Nephron progenitor cell (in vitro differentiated cells): ENCODE measurements around the gene APLNR.
A peak's percentile ranks its signal among the peaks of the same experiment; 100 is the strongest.

ENCODE experiments used
- DNase-seq: peaks from one replicate; pipeline ENCODE4 v3.0.0; 2021
- H3K27ac Mint-ChIP-seq: 2 replicates; pipeline ENCODE4 v1.8.0; 2021; ENCODE audit warnings: mild to moderate bottlenecking, moderate library complexity, mixed read lengths
- H3K27me3 Mint-ChIP-seq: 2 replicates; pipeline ENCODE4 v1.8.0; 2021; ENCODE audit warnings: mild to moderate bottlenecking, low read depth, mixed read lengths; ENCODE audit not compliant: poor library complexity
- H3K36me3 Mint-ChIP-seq: 2 replicates; pipeline ENCODE4 v1.8.0; 2021; ENCODE audit warnings: low read depth, mixed read lengths
- H3K4me1 Mint-ChIP-seq: 2 replicates; pipeline ENCODE4 v1.8.0; 2021; ENCODE audit warnings: mixed read lengths
- H3K4me3 Mint-ChIP-seq: 2 replicates; pipeline ENCODE4 v1.8.0; 2021; ENCODE audit warnings: mild to moderate bottlenecking, moderate library complexity, mixed read lengths
- H3K9me3 Mint-ChIP-seq: 2 replicates; pipeline ENCODE4 v1.8.0; 2021; ENCODE audit warnings: mild to moderate bottlenecking, moderate library complexity, mixed read lengths
- TF ChIP-seq, protein P1 (sequence below): fragments of 200-600 bp; sonication (generic); IDR thresholded peaks from 2 replicates; pipeline ENCODE4 v1.5.0; 2021; ENCODE audit warnings: antibody characterized with exemption

Gene APLNR

DNA sequence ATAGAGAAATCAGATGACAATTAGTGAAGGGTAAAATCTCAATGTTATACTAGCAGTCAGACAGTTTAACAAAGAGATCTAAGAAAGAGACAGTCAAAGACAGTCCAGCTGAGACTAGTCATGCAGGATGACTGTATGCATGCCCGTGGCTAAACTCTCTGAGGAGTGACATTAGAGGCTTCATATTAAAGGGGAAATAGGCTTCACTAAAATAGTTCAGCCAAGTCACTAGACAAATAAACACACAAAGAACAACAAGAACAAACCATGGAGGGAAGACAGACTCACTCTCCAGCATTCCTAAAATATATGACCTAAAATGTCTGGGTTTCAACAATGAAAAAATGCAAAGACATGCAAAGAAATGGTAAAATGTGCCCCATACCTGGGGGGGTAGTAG lies 18.6 kb upstream of the APLNR start:
- Mint-ChIP-seq H3K27ac (no peak overlapping the region), H3K9me3 (peaks cover 30% of the 10 kb centered on the region), H3K36me3 (peaks cover 8% of the 10 kb centered on the region), H3K27me3 (peaks cover 4% of the 10 kb centered on the region), H3K4me1 (peaks cover 16% of the 10 kb centered on the region), H3K4me3 (no peak overlapping the region)
- no peak for DNase-seq
- TF ChIP-seq, protein P1, sequence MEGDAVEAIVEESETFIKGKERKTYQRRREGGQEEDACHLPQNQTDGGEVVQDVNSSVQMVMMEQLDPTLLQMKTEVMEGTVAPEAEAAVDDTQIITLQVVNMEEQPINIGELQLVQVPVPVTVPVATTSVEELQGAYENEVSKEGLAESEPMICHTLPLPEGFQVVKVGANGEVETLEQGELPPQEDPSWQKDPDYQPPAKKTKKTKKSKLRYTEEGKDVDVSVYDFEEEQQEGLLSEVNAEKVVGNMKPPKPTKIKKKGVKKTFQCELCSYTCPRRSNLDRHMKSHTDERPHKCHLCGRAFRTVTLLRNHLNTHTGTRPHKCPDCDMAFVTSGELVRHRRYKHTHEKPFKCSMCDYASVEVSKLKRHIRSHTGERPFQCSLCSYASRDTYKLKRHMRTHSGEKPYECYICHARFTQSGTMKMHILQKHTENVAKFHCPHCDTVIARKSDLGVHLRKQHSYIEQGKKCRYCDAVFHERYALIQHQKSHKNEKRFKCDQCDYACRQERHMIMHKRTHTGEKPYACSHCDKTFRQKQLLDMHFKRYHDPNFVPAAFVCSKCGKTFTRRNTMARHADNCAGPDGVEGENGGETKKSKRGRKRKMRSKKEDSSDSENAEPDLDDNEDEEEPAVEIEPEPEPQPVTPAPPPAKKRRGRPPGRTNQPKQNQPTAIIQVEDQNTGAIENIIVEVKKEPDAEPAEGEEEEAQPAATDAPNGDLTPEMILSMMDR, result no peak

DNA sequence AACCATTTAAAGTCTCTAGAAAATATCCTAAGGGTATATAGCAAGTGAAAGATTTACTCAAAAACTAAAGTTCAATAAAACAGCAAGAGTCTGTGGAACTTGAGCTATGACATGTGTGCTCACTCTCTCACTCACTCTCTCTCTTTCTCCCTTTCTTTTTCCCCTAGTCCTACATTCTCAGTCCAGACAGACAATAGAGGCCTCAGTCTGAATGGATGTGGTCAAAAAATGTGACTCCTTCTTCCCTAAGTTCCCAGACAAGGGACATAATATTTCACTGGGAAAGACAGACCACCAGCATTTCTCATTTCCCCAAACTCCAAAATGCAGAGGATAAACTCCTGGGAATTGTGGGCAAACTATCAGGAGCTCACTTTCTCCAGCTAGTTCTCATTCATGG lies 17.6 kb upstream of the APLNR start:
- H3K9me3 Mint-ChIP-seq, result peaks cover 30% of the 10 kb centered on the region
- peaks cover 16% of the 10 kb centered on the region for H3K4me1 Mint-ChIP-seq
- peaks cover 8% of the 10 kb centered on the region for H3K36me3 Mint-ChIP-seq
- H3K27me3 Mint-ChIP-seq, result peaks cover 4% of the 10 kb centered on the region
- H3K4me3 Mint-ChIP-seq, result no peak overlapping the region
- TF ChIP-seq, protein P1, result no peak
- no peak overlapping the region for H3K27ac Mint-ChIP-seq
- DNase-seq, result no peak

DNA sequence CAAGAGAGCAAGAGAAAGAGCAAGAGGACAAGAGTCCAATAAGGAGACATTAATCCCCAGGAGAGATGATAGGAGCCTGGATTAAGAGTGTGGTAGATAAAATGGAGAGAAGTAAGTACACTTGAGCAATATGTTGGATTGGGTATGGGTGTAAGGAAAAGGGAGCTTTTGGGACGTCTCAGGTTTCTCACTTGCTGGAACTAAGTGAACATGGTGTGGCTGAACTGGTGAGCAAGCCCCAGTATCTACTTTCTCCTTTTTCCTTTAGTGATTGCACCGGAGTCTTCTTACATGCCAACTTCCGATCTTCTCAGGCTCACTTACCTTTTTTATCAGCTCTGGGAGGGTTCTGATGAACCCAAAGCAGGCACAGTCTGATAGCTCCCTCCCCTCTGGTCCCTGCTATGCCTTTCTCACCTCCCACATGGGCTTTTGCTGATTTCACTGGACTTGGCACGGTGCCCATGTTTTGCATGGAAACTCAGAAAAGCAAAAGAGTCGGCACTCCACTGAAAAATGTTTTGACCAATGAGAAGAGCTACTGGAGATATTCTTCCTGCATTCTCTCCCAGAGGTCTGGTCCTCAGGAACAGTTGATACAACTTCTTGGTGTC lies 14.5 kb upstream of the APLNR start:
- Mint-ChIP-seq H3K36me3 (peaks cover 8% of the 10 kb centered on the region), H3K27me3 (peaks cover 4% of the 10 kb centered on the region), H3K4me1 (peaks cover 16% of the 10 kb centered on the region), H3K4me3 (no peak overlapping the region), H3K9me3 (peaks cover 11% of the 10 kb centered on the region), H3K27ac (no peak overlapping the region)
- TF ChIP-seq, protein P1, result no peak
- DNase-seq, result no peak

DNA sequence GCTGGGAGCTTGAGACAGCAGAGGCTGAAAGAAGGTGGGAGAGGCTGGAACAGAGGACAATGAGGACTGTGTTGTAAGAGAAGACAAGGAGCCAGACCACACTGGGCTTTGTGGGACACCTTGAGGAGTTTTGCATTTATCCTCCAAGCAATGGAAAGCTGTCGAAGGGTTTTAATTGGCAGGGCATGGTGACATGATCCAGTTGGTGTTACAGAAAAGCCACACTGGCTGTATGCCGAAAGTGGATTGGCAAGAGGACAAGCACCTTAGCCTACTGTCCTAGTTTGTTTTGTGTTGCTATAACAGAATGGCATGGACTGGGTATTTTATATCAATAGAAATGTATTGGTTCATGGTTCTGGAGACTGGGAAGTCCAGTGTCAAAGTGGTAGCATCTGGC lies 14.0 kb upstream of the APLNR start:
- DNase-seq, result no peak
- Mint-ChIP-seq H3K36me3 (peaks cover 6% of the 10 kb centered on the region), H3K4me3 (no peak overlapping the region), H3K4me1 (peaks cover 16% of the 10 kb centered on the region), H3K27ac (peak overlapping the region; percentile 12), H3K9me3 (peaks cover 7% of the 10 kb centered on the region), H3K27me3 (peaks cover 4% of the 10 kb centered on the region)
- TF ChIP-seq, protein P1, result no peak

DNA sequence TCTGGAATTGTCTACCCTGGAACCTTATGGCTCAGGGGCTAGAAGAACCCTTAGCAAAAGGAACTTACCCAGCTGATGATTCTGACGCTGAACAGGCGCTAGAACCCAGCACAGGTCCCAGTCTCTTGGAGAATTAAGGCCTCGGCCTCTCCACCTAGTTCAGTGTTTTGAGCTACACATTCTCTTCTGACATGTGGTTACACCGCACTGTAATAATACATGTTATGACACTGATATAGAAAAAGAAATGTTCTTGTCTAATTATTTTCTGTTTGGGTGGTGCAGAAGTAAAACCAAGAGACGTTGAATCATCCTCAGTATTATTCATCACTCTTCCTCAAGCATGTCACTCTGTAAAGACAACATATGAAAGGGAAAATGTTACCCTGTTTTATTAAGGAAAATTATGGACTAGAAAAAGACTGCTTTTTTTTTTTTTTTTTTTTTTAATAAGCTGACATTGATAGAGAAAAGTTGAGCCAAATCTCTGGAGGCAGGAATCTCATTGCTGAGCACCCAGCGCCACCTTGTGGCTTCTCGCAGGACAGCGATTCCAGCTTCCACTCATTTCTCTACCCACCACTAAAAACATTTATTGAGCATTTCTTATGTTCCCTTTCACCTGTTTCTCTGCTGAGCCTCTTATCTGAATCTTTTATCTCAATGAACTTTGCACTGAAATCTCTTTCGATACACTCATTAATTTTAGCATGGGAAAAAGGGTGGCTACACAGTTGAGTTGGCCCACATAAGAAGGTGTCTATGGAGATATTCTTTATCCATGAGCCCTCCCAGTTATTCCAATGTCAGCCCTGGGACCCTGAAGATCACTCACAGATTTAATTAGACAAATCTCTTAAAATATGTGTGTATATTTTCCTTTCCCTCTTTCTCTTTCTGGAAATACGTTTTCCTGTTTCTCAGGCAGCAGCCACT lies 12.6 kb upstream of the APLNR start:
- H3K4me3 Mint-ChIP-seq, result no peak overlapping the region
- H3K4me1 Mint-ChIP-seq, result peaks cover 19% of the 10 kb centered on the region
- TF ChIP-seq, protein P1, result peak; percentile 93
- H3K27ac Mint-ChIP-seq, result no peak overlapping the region
- DNase-seq, result peak; percentile 82
- H3K9me3 Mint-ChIP-seq, result no peaks in the 10 kb centered on the region
- H3K36me3 Mint-ChIP-seq, result no peaks in the 10 kb centered on the region
- H3K27me3 Mint-ChIP-seq, result peaks cover 2% of the 10 kb centered on the region
